ENCODE data around the gene GBP1. TPM values are rescaled to one million over a fixed set of nuclear protein-coding genes. Genes with fewer than 3 reads are reported as not detected.

GBP1 gene
- total and polyA plus RNA-seq, 2 of the 8 experiments (the other 6 are each of a cell fraction or from before 2014, with no cell fraction given), result not detected

DNA sequence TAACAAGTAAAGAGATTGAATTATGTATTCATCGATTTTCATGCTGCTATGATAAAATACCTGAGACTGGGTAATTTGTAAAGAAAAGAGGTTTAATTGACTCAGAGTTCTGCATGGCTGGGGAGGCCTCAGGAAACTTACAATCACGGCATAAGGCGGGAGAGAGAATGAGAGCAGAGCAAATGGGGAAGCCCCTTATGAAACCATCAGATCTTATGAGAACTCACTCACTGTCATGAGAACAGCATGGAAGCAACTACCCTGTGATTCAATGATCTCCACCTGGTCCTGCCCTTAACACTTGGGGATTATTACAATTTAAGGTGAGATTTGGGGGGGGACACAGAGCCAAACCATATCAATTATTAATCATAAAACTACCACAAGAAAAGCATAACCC lies 39.1 kb downstream of the GBP1 start:
- no peaks in the 10 kb centered on the region for H3K27me3 ChIP-seq (replicated peaks in 1 of 4; ENCODE audit: control insufficient read depth in 3 of 4, extremely low read depth in 1 of 4, insufficient read depth in 3 of 4, low read length in 3 of 4)
- H3K14ac ChIP-seq (ENCODE audit: insufficient read length), result no peak overlapping the region
- H3K23ac ChIP-seq (ENCODE audit: insufficient read length), result no peak overlapping the region
- no peak overlapping the region for H3K4me2 ChIP-seq (ENCODE audit: insufficient read depth in 1 of 2, low read depth in 2 of 2, low read length in 2 of 2)
- no peak overlapping the region for H4K91ac ChIP-seq (replicated peaks; ENCODE audit: insufficient read length, low read length)
- H4K20me1 ChIP-seq (replicated peaks in 1 of 2; ENCODE audit: control insufficient read depth in 1 of 2, insufficient read depth in 2 of 2, low read length in 2 of 2), result no peaks in the 10 kb centered on the region
- TF ChIP-seq YY1 (IDR thresholded peaks at IDR 0.05; ENCODE audit: low read depth, low read length), result no peak
- TF ChIP-seq MAX (IDR thresholded peaks at IDR 0.05), result no peak
- no peak for TF ChIP-seq RXRA (IDR thresholded peaks at IDR 0.05; ENCODE audit: insufficient read depth, low read depth, low read length)
- no peak for TF ChIP-seq RNF2 (IDR thresholded peaks at IDR 0.05; ENCODE audit: borderline replicate concordance, low read depth, low read length, missing control alignments, poor library complexity, severe bottlenecking)
- no peak for TF ChIP-seq EP300 (IDR thresholded peaks at IDR 0.05; ENCODE audit: borderline replicate concordance in 1 of 2, low read depth in 2 of 2, low read length in 2 of 2)
- no peak for TF ChIP-seq SP1 (IDR thresholded peaks at IDR 0.05; ENCODE audit: low read depth, low read length)
- no peak for TF ChIP-seq TBP (IDR thresholded peaks at IDR 0.05; ENCODE audit: low read depth, low read length)
- H3K36me3 ChIP-seq (ENCODE audit: control insufficient read depth in 2 of 4, insufficient read depth in 4 of 4, low read length in 3 of 4), result no peaks in the 10 kb centered on the region
- no peak for FAIRE-seq
- no peak overlapping the region for H3K18ac ChIP-seq (ENCODE audit: extremely low read depth, low read length)
- no peak overlapping the region for H3K27ac ChIP-seq (ENCODE audit: low read depth, low read length)
- no peaks in the 10 kb centered on the region for H3K9me3 ChIP-seq (ENCODE audit: insufficient read depth in 2 of 2, low read depth in 1 of 2, low read length in 1 of 2)
- no peaks in the 10 kb centered on the region for H3K79me2 ChIP-seq (ENCODE audit: control insufficient read depth in 1 of 2, insufficient read depth in 2 of 2, low read length in 2 of 2)
- ChIA-PET CTCF (ENCODE audit: partially characterized antibody) (no interaction called here), POLR2A (ENCODE audit: partially characterized antibody) (no interaction called here)
- no peak overlapping the region for H3K9ac ChIP-seq (replicated peaks in 1 of 4; ENCODE audit: extremely low read depth in 1 of 4, low read depth in 3 of 4, low read length in 3 of 4)
- H3K56ac ChIP-seq (replicated peaks; ENCODE audit: insufficient read length, low read depth, low read length), result no peak overlapping the region
- no peak overlapping the region for H2BK120ac ChIP-seq (replicated peaks; ENCODE audit: low read depth, low read length)
- no peak overlapping the region for H2BK20ac ChIP-seq (ENCODE audit: low read length)
- H3K4me3 ChIP-seq (ENCODE audit: extremely low read depth in 1 of 4, insufficient read depth in 2 of 4, low read depth in 3 of 4, low read length in 4 of 4), result no peak overlapping the region
- H3K4me1 ChIP-seq (replicated peaks in 1 of 4; ENCODE audit: control insufficient read depth in 3 of 4, insufficient read depth in 4 of 4, low read length in 3 of 4), result peaks cover 0 to 2% (median 0%) of the 10 kb centered on the region in 4 experiments; a peak in 3 of 7 replicates
- no peak overlapping the region for H4K8ac ChIP-seq (ENCODE audit: extremely low read depth, insufficient read depth, low read length)
- no peak overlapping the region for H2BK12ac ChIP-seq (ENCODE audit: low read depth, low read length)
- H2BK15ac ChIP-seq (ENCODE audit: low read length), result no peak overlapping the region
- H3K79me1 ChIP-seq (ENCODE audit: low read depth, low read length), result no peaks in the 10 kb centered on the region
- H4K5ac ChIP-seq (ENCODE audit: insufficient read length, low read depth, low read length), result no peak overlapping the region
- no peak for DNase-seq (ENCODE audit: low read depth in 1 of 2, low spot score in 2 of 2)
- no peak overlapping the region for H2AK5ac ChIP-seq (ENCODE audit: low read depth, low read length)
- H3K4ac ChIP-seq (replicated peaks; ENCODE audit: insufficient read length, low read depth, low read length), result no peak overlapping the region
- no peak overlapping the region for H2BK5ac ChIP-seq (ENCODE audit: low read depth, low read length)
- no peaks in the 10 kb centered on the region for H3K23me2 ChIP-seq (ENCODE audit: low read depth, low read length)
- no peak overlapping the region for H2AFZ ChIP-seq (ENCODE audit: low read length)
- 95% methylated on average over 3 of the region's 3 CpGs; no CpG with 5 or more reads in 1 of the 2 experiments for WGBS, 2 experiments (ENCODE audit: extremely low coverage in 1 of 2, insufficient coverage in 1 of 2, insufficient read length in 1 of 2, insufficient replicate concordance in 2 of 2, low coverage in 1 of 2, low lambda C conversion rate in 2 of 2, missing lambda C conversion rate in 1 of 2)
